HG02623 (cell line): ENCODE data around the gene PGBD4.
"Not testable (repeated sequence)": the region's sequence is repeated elsewhere in the genome, so short reads cannot be mapped to it uniquely, and the experiment has no call there.

Source experiments
- ATAC-seq: cut with Tn5 transposase; IDR thresholded peaks from one replicate; pipeline ENCODE4 v1.9.1; 2021; ENCODE audit warnings: moderate library complexity; ENCODE audit not compliant: unreplicated experiment

Gene PGBD4

DNA sequence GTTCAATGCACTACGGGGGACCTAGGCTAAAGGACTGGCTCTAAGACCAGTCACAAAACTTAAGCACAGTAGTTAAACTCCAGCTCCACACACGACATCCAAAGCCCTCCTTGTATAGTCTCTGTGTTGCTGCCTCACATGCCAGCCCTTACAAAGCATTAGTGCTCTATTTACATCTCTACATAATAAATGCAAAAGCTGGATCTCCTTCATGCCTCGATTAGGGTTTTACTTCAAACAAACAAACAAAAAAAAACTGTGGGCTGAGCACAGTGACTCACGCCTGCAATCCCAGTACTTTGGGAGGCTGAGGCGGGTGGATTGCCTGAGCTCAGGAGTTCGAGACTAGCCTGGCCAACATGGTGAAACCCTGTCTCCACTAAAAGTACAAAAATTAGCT, 9.6 kb downstream of the PGBD4 start:
- no peak for ATAC-seq

- no peak for ATAC-seq
Measured at GRCh38 chr15:34114215-34114614, 12.3 kb downstream of the PGBD4 start.

GRCh38 chr15:34114739-34115138, 12.9 kb downstream of the PGBD4 start:
- no peak for ATAC-seq

DNA sequence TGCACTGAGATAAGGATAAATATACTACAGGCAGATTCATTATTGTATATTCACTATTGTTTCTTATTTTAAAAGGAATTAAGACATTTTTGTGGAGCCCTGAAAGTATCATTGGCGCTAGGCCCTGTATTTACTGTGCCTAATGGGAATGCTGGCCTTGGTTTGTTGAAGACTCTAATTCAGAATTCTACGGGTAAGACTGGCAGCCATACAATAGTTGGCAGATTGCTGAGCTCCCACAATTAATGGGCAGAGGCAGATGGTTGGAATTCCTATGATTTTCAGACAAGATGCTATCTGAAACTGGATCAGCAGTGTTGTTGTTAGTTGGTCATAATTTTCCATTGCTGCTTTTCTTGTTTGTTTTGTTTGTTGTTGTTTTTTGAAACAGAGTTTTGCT, 14.7 kb downstream of the PGBD4 start:
- no peak for ATAC-seq

GRCh38 chr15:34119291-34119690, 17.4 kb downstream of the PGBD4 start:
- no peak for ATAC-seq

GRCh38 chr15:34120420-34120819, 18.5 kb downstream of the PGBD4 start:
- ATAC-seq, result not testable (repeated sequence)

DNA sequence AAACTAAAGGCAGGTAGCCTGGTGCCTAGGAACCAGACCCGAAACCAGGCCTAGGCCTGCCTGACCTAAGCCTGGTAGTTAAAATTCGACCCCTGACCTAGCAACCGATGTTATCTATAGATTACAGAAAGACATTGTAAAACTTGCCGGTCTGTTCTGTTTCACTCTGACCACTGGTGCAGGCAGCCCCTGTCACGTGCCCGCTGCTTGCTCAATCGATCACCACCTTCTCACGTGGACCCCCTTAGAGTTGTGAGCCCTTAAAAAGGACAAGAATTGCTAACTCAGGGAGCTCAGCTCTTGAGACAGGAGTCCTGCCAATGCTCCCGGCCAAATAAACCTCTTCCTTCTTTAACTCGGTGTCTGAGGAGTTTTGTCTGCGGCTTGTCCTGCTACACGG, 19.9 kb downstream of the PGBD4 start:
- ATAC-seq, result not testable (repeated sequence)

GRCh38 chr15:34122771-34123183, 20.9 kb downstream of the PGBD4 start:
- no peak for ATAC-seq

DNA sequence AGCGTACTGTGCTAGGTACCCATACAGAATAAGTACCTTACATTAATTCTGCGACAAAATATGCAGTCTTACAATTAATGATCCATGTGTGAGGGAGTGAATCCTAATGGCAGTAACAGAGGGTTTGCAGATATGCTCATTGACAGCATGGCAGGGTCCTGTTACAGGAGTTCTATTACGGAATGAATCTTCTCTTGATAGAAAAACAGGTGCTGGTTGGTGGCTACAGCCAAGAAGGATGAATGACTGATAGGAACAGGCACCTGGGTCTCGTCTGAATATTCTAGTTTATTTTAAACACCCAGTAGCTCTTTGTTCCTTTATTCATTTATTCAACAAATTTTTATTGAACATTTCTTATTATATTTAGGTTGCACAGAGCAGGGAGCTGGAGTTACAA, 22.8 kb downstream of the PGBD4 start:
- no peak for ATAC-seq

DNA sequence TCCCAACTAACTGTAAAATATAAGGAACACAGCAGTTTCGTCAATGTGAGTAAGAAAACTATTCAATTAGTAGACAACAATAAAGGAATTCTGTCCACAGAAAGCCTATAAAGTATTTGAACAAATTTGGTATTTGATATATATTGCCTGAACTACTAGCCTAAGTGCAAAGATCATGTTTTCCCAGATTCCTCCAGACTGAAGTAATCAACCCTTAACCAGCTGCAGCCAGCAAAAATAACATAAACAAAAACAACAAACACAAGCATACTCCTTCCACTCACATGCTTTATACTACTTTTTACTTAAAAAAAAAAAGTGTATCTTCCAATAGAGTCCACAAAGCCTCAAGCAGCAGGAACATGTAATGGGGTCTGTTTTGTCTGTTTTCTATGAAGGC, 24.1 kb downstream of the PGBD4 start:
- ATAC-seq, result no peak

DNA sequence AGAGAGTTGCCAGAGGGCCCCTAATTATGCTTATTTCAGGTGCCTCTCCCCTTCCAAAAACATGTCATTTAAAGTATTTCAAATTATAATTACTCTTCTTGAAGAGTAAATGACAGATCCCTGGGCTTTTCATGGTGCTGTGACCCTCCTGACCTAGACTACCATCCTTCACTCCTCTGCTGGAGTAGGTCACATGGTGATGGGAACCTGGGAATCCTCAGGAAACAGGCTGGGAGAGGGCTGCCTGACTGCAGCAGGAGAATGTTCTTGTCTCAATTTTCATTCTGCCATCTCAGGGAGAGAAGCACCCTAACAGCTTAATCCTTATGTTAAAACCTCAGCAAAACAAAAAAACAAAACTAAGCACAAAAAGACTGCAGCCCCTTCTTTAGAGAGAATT, 24.6 kb downstream of the PGBD4 start:
- no peak for ATAC-seq

- ATAC-seq, result no peak
Measured at GRCh38 chr15:34128898-34129297, 27.0 kb downstream of the PGBD4 start.

DNA sequence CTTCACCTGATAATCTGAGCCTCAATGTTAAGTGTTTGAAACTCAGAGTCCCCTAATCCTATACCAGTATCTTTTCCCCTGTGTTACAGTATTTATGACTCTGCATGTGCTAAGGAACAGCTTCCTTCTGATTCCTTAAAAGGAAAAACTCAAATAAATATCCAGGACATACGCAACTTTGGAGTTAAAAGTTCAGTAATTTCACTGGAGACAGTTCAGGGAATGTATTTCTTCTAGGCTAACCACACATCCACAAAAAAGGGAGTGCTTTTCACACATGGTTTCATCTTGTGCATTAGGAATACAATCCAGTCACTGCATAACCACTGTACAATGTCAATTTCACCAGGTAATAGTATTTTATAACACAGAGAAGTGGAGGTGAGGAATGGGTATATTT, 31.0 kb downstream of the PGBD4 start:
- no peak for ATAC-seq

- no peak for ATAC-seq
Measured at GRCh38 chr15:34133511-34133910, 31.6 kb downstream of the PGBD4 start.

DNA sequence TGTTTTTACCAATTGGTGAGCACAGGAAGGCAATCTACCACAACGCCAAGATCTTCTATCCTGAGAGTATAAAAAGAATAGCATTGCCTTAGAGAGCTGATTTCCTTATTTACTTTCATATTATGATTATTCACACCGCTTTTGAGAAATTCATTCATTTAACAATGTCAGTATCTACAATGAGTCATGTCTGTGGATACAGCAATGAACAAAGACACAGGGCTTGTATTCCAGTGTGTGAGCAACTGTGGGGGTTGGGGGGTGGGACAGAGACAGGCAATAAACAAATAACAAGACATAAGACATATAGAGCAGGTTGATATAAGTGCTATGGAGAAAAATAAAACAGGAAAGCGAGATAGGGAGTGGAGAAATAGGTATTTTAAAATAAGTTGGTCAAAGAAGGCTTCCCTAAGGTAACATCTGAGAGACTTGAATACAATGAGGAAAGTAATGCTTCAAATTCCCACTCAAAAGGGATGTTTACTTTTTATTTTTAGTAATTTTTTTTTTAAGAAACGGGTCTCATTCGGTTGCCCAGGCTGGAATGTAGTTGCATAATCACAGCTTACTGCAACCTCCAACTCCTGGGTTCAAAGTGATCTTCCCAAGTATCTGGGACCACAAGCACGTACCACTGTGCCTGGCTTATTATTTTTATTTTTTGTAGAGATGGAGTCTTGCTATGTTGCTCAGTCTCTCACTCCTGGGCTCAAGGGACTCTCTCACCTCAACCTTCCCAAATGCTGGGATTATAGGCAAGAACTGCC, 45.7 kb downstream of the PGBD4 start:
- no peak for ATAC-seq

DNA sequence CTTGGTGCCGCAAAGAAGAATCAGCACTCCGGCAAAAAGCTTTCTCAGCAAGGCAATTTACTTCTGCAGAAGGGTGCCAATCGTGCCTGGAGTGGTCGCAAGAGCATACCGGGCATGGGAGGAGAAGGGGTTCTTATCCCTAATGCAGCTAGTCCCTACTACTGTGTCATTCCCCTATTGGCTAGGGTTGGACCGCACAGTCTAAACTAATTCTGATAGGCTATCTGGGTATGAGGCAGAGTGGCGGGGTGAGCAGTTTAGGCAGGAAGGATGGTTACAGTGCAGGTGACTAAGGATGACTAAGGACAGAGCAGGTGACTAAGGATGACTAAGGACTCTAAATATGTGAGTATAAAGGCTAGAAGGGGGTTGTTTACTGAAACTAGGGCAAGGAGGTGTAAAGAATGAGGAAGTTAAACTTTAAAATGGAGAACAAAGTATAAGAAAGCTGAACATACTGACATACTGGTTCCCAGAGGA, 52.9 kb downstream of the PGBD4 start:
- no peak for ATAC-seq

- ATAC-seq, result no peak
Measured at GRCh38 chr15:34155859-34156258, 54.0 kb downstream of the PGBD4 start.
